ENCODE measurements around the gene HES3. TPM values are rescaled to one million over a fixed set of nuclear protein-coding genes. Genes with fewer than 3 reads are reported as not detected.

Gene HES3
- total RNA-seq, 4 donors from 2014 or later, result not detected

GRCh38 chr1:6261615-6261995, 17.6 kb downstream of the HES3 start:
- no peak for TF ChIP-seq CTCF (IDR thresholded peaks at IDR 0.05; ENCODE audit: low read depth)

- TF ChIP-seq CTCF (IDR thresholded peaks at IDR 0.05; ENCODE audit: low read depth), result no peak
Observed at GRCh38 chr1:6262555-6263420, 18.8 kb downstream of the HES3 start.

GRCh38 chr1:6263716-6264115, 19.7 kb downstream of the HES3 start:
- TF ChIP-seq CTCF (IDR thresholded peaks at IDR 0.05; ENCODE audit: low read depth), result no peak

GRCh38 chr1:6265151-6265550, 21.2 kb downstream of the HES3 start:
- no peak for TF ChIP-seq CTCF (IDR thresholded peaks at IDR 0.05; ENCODE audit: low read depth)

GRCh38 chr1:6266641-6267040, 22.7 kb downstream of the HES3 start:
- no peak for TF ChIP-seq CTCF (IDR thresholded peaks at IDR 0.05; ENCODE audit: low read depth)

GRCh38 chr1:6267686-6268322, 23.8 kb downstream of the HES3 start:
- no peak for TF ChIP-seq CTCF (IDR thresholded peaks at IDR 0.05; ENCODE audit: low read depth)

GRCh38 chr1:6268415-6268814, 24.4 kb downstream of the HES3 start:
- no peak for TF ChIP-seq CTCF (IDR thresholded peaks at IDR 0.05; ENCODE audit: low read depth)

Data from subcutaneous adipose tissue (tissue), 4 donors.